Uterus (tissue), 4 donors: ENCODE results near the gene ARHGEF19. TPM values are rescaled to one million over a fixed set of nuclear protein-coding genes. Genes with fewer than 3 reads are reported as not detected.

Experiments used
- DNase-seq, 2 donors: peaks; one replicate each; pipeline ENCODE4 v3.0.0-alpha.2; 2019 to 2020
- H3K27ac ChIP-seq, 2 donors: fragments of 200-600 bp; sonication (generic); 1 replicate in 1 of 2; 2 replicates in 1 of 2; pipeline ENCODE4 v1.5.1; 2016 to 2018
- H3K27me3 ChIP-seq, 2 donors: fragments of 200-600 bp; sonication (generic); one replicate each; pipeline ENCODE4 v1.5.1; 2018 to 2019; ENCODE audit warnings: control low read depth in 1 of 2
- H3K36me3 ChIP-seq, 2 donors: fragments of 200-600 bp; sonication (generic); one replicate each; pipeline ENCODE4 v1.5.1; 2019; ENCODE audit warnings: control low read depth in 1 of 2
- H3K4me1 ChIP-seq, 2 donors: fragments of 200-600 bp; sonication (generic); one replicate each; pipeline ENCODE4 v1.5.1; 2018 to 2019; ENCODE audit warnings: control low read depth in 1 of 2
- H3K4me3 ChIP-seq, 2 donors: fragments of 200-600 bp; sonication (generic); 1 replicate in 1 of 2; 2 replicates in 1 of 2; pipeline ENCODE4 v1.5.1; 2018 to 2019; ENCODE audit warnings: mild to moderate bottlenecking in 1 of 2
- H3K9me3 ChIP-seq, 2 donors: fragments of 200-600 bp; sonication (generic); one replicate each; pipeline ENCODE4 v1.5.1; 2019; ENCODE audit warnings: control low read depth in 1 of 2
- POLR2A ChIP-seq, 2 donors: fragments of 450-650 bp; IDR thresholded peaks; one replicate each; pipeline ENCODE4 v1.6.1; 2016; ENCODE audit warnings: antibody characterized with exemption in 2 of 2, mild to moderate bottlenecking in 1 of 2, moderate library complexity in 1 of 2
- intact Hi-C: fragments of 100-400 bp; cut with DNase I; formaldehyde crosslinking; loops from one replicate; pipeline ENCODE4 v1.15.1; 2023; ENCODE audit warnings: low total_unique reads
- total RNA-seq, 4 donors: library from RNA; depleted of rRNA in 3 of 4; stranded (reverse); fragments of >200 nt in 3 of 4; gene quantifications; one replicate each; pipeline versions ENCODE4 v1.1.0 to v1.2.4, GENCODE V29; 2014 to 2023
- TF ChIP-seq, protein P1 (sequence below), 4 experiments: fragments of 200-600 bp in 2 of 4; fragments of 450-650 bp in 2 of 4; sonication (generic) in 2 of 4; IDR thresholded peaks; one replicate each; pipeline ENCODE4 v1.5.1; 2016 to 2019; ENCODE audit warnings: antibody characterized with exemption in 4 of 4, mild to moderate bottlenecking in 2 of 4, moderate library complexity in 1 of 4
- donor health status: DM: yes; HTN: yes; CAD: no.

Gene ARHGEF19
- total RNA-seq, 4 donors from 2014 or later = 3.6 to 26.8 (median 12.2) TPM

DNA sequence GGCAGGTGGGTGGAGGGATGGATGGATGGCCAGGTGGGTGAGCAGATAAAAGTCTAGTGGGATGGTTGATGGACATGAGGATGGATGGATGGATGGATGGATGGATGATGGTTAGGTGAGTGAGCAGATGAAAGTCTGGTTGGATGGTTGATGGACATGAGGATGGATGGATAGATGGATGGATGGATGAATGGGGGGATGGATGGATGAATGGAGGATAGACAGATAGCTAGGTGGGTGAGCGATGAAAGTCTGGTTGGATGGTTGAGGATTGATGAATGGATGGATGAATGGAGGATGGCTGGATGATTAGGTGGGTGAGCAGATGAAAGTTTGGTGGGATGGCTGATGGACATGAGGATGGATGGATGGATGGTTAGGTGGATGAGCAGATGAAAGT lies 9.0 kb upstream of the ARHGEF19 start:
- Histone ChIP-seq H3K9me3 (no peaks in the 10 kb centered on the region), H3K4me3 (no peak overlapping the region), H3K4me1 (peaks cover 0 to 5% of the 10 kb centered on the region in 2 donors), H3K27me3 (peaks cover 1% of the 10 kb centered on the region in 2 donors), H3K27ac (no peak overlapping the region), H3K36me3 (no peaks in the 10 kb centered on the region)
- DNase-seq = no peak
- TF ChIP-seq POLR2A (IDR thresholded peaks at IDR 0.05) = no peak
- intact Hi-C loops = no loop called here

- DNase-seq = no peak
- Histone ChIP-seq H3K9me3 (no peaks in the 10 kb centered on the region), H3K27me3 (no peaks in the 10 kb centered on the region), H3K36me3 (no peaks in the 10 kb centered on the region), H3K27ac (no peak overlapping the region), H3K4me1 (peaks cover 0 to 5% of the 10 kb centered on the region in 2 donors), H3K4me3 (no peak overlapping the region)
- intact Hi-C loops = no loop called here
- TF ChIP-seq, protein P1, sequence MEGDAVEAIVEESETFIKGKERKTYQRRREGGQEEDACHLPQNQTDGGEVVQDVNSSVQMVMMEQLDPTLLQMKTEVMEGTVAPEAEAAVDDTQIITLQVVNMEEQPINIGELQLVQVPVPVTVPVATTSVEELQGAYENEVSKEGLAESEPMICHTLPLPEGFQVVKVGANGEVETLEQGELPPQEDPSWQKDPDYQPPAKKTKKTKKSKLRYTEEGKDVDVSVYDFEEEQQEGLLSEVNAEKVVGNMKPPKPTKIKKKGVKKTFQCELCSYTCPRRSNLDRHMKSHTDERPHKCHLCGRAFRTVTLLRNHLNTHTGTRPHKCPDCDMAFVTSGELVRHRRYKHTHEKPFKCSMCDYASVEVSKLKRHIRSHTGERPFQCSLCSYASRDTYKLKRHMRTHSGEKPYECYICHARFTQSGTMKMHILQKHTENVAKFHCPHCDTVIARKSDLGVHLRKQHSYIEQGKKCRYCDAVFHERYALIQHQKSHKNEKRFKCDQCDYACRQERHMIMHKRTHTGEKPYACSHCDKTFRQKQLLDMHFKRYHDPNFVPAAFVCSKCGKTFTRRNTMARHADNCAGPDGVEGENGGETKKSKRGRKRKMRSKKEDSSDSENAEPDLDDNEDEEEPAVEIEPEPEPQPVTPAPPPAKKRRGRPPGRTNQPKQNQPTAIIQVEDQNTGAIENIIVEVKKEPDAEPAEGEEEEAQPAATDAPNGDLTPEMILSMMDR (IDR thresholded peaks at IDR 0.05) = no peak
- no peak for TF ChIP-seq POLR2A (IDR thresholded peaks at IDR 0.05)
Observed at GRCh38 chr1:16219968-16220500, 7.6 kb upstream of the ARHGEF19 start.

GRCh38 chr1:16218674-16219071 lies 6.2 kb upstream of the ARHGEF19 start:
- intact Hi-C loops = no loop called here
- H3K27me3 ChIP-seq = no peaks in the 10 kb centered on the region
- H3K4me3 ChIP-seq = no peak overlapping the region
- H3K9me3 ChIP-seq = no peaks in the 10 kb centered on the region
- TF ChIP-seq POLR2A (IDR thresholded peaks at IDR 0.05) = no peak
- DNase-seq = no peak
- H3K36me3 ChIP-seq = no peaks in the 10 kb centered on the region
- peak overlapping the region in 1 of 2 donors; percentile 62 for H3K27ac ChIP-seq
- H3K4me1 ChIP-seq = peaks cover 0 to 5% of the 10 kb centered on the region in 2 donors

GRCh38 chr1:16218014-16218673 lies 5.7 kb upstream of the ARHGEF19 start:
- Histone ChIP-seq H3K36me3 (no peaks in the 10 kb centered on the region), H3K27ac (peak overlapping the region; percentile 58 to 62), H3K4me3 (no peak overlapping the region), H3K9me3 (no peaks in the 10 kb centered on the region), H3K4me1 (peaks cover 0 to 5% of the 10 kb centered on the region in 2 donors), H3K27me3 (no peaks in the 10 kb centered on the region)
- DNase-seq = peak in 1 of 2 donors; percentile 53
- TF ChIP-seq, protein P1 (IDR thresholded peaks at IDR 0.05) = no peak
- TF ChIP-seq POLR2A (IDR thresholded peaks at IDR 0.05) = no peak
- intact Hi-C loops = no loop called here

GRCh38 chr1:16217061-16217785 lies 4.8 kb upstream of the ARHGEF19 start:
- peaks cover 0 to 5% of the 10 kb centered on the region in 2 donors for H3K4me1 ChIP-seq
- intact Hi-C loops = no loop called here
- no peaks in the 10 kb centered on the region for H3K9me3 ChIP-seq
- DNase-seq = peak; percentile 98 to 99
- peak; percentile 48 to 60 for TF ChIP-seq POLR2A (IDR thresholded peaks at IDR 0.05)
- TF ChIP-seq, protein P1 (IDR thresholded peaks at IDR 0.05) = no peak
- H3K27me3 ChIP-seq = no peaks in the 10 kb centered on the region
- peak overlapping the region; percentile 69 to 79 for H3K27ac ChIP-seq
- H3K36me3 ChIP-seq = no peaks in the 10 kb centered on the region
- H3K4me3 ChIP-seq = peak overlapping the region; percentile 41 to 57
